PC-9 (cell line): ENCODE measurements around the gene GRIFIN. TPM values are rescaled to one million over a fixed set of nuclear protein-coding genes. Genes with fewer than 3 reads are reported as not detected.

ENCODE experiments used
- BruUV-seq: library from RNA; stranded (reverse); fragments of 400-500 nt; replicated peaks from 2 replicates; lab custom pipeline; 2021; lab: Mats Ljungman, UMichigan
- CTCF ChIA-PET: fragments of 300-600 bp; sonication (Branson Sonifier 250); formaldehyde crosslinking; loops from one replicate; lab custom pipeline; 2022; ENCODE audit warnings: antibody characterized with exemption; lab: Charles Lee
- POLR2A ChIA-PET: fragments of 300-600 bp; sonication (Branson Sonifier 250); formaldehyde crosslinking; loops from one replicate; lab custom pipeline; 2022; ENCODE audit warnings: antibody characterized with exemption; ENCODE audit not compliant: unreplicated experiment; lab: Charles Lee
- DNase-seq, 2 experiments: peaks; one replicate each; pipeline versions ENCODE4 v3.0.0 to v3.0.0-alpha.2; 2015 to 2022; ENCODE audit warnings: mixed read lengths in 1 of 2
- H2AFZ ChIP-seq: fragments of 200-600 bp; sonication (generic); 2 replicates; pipeline ENCODE4 v1.8.1; 2017; ENCODE audit warnings: antibody characterized with exemption
- H3F3A ChIP-seq: fragments of 200-600 bp; sonication (generic); 2 replicates; pipeline ENCODE4 v1.8.1; 2017; ENCODE audit warnings: antibody characterized with exemption, mild to moderate bottlenecking, low read depth; ENCODE audit not compliant: insufficient read depth
- H3K27ac ChIP-seq: fragments of 200-600 bp; sonication (generic); 2 replicates; pipeline ENCODE4 v1.6.1; 2016; ENCODE audit warnings: mixed run types
- H3K27me3 ChIP-seq: fragments of 200-600 bp; sonication (generic); 2 replicates; pipeline ENCODE4 v1.6.1; 2016; ENCODE audit warnings: low read depth, mixed run types; ENCODE audit not compliant: insufficient read depth
- H3K36me3 ChIP-seq: fragments of 200-600 bp; sonication (generic); 2 replicates; pipeline ENCODE4 v1.6.1; 2016; ENCODE audit warnings: low read depth, mixed run types
- H3K4me1 ChIP-seq: fragments of 200-600 bp; sonication (generic); replicated peaks from 2 replicates; pipeline ENCODE4 v1.6.1; 2016; ENCODE audit warnings: mixed run types; ENCODE audit not compliant: insufficient read depth
- H3K4me2 ChIP-seq: fragments of 200-600 bp; sonication (generic); 2 replicates; pipeline ENCODE4 v1.6.1; 2017; ENCODE audit warnings: mixed run types
- H3K4me3 ChIP-seq: fragments of 200-600 bp; sonication (generic); 2 replicates; pipeline ENCODE4 v1.6.1; 2016; ENCODE audit warnings: mixed run types
- H3K79me2 ChIP-seq: fragments of 200-600 bp; sonication (generic); 2 replicates; pipeline ENCODE4 v1.6.1; 2017; ENCODE audit warnings: low read depth, mixed run types
- H3K9me2 ChIP-seq: fragments of 200-600 bp; sonication (generic); 2 replicates; pipeline ENCODE4 v1.8.1; 2017; ENCODE audit warnings: mild to moderate bottlenecking; ENCODE audit not compliant: insufficient read depth
- H3K9me3 ChIP-seq: fragments of 200-600 bp; sonication (generic); 2 replicates; pipeline ENCODE4 v1.8.1; 2016; ENCODE audit warnings: low read depth; ENCODE audit not compliant: insufficient read depth
- H4K20me1 ChIP-seq: fragments of 200-600 bp; sonication (generic); 2 replicates; pipeline ENCODE4 v1.8.1; 2017; ENCODE audit not compliant: insufficient read depth
- EZH2 ChIP-seq: fragments of 200-600 bp; sonication (generic); IDR thresholded peaks from 2 replicates; pipeline ENCODE4 v1.8.0; 2017; ENCODE audit warnings: antibody characterized with exemption, low read depth
- intact Hi-C: fragments of 100-400 bp; cut with micrococcal nuclease; formaldehyde crosslinking; loops from one replicate; pipeline ENCODE4 v1.10.0; 2022; ENCODE audit not compliant: unreplicated experiment
- total RNA-seq: library from RNA; stranded (reverse); gene quantifications from 2 replicates; pipeline ENCODE4 v1.2.3, GENCODE V29; 2021
- TF ChIP-seq, protein P1 (sequence below): fragments of 200-600 bp; sonication (generic); conservative IDR thresholded peaks from 2 replicates; pipeline ENCODE4 v1.6.1; 2017; ENCODE audit warnings: mixed run types, antibody characterized with exemption, mild to moderate bottlenecking, moderate library complexity

The GRIFIN gene
- total RNA-seq, 1 experiment from 2014 or later = not detected

DNA sequence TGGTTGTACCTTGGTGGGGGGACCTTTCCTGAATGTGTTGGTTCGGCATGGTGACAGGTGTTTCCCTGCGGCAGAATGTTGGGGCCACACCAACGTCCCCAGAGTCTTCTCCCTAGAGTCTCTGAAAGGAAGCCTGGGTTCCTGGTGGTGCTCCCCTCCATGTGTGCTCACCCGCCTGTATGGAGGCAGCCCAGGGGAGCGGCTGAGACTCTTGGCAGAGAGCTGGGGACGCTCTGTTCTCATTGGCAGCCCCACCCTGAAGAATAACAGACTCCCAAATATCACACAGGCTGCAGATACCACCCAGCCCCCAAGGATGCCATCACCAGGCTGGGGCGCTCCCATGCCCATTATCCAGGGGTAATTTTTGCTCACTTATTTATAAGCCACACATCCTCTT is 38.0 kb downstream of the GRIFIN start:
- Histone ChIP-seq H3F3A (peaks cover 35% of the 10 kb centered on the region), H3K27me3 (no peaks in the 10 kb centered on the region), H4K20me1 (no peaks in the 10 kb centered on the region), H3K9me3 (no peaks in the 10 kb centered on the region), H3K79me2 (no peaks in the 10 kb centered on the region; the same call in 1 of the 2 replicates), H3K4me2 (no peak overlapping the region), H3K9me2 (no peaks in the 10 kb centered on the region), H3K27ac (no peak overlapping the region), H2AFZ (no peak overlapping the region), H3K4me1 (peaks cover 56% of the 10 kb centered on the region), H3K4me3 (no peak overlapping the region), H3K36me3 (no peaks in the 10 kb centered on the region)
- DNase-seq = no peak
- TF ChIP-seq EZH2 = no peak
- TF ChIP-seq, protein P1, sequence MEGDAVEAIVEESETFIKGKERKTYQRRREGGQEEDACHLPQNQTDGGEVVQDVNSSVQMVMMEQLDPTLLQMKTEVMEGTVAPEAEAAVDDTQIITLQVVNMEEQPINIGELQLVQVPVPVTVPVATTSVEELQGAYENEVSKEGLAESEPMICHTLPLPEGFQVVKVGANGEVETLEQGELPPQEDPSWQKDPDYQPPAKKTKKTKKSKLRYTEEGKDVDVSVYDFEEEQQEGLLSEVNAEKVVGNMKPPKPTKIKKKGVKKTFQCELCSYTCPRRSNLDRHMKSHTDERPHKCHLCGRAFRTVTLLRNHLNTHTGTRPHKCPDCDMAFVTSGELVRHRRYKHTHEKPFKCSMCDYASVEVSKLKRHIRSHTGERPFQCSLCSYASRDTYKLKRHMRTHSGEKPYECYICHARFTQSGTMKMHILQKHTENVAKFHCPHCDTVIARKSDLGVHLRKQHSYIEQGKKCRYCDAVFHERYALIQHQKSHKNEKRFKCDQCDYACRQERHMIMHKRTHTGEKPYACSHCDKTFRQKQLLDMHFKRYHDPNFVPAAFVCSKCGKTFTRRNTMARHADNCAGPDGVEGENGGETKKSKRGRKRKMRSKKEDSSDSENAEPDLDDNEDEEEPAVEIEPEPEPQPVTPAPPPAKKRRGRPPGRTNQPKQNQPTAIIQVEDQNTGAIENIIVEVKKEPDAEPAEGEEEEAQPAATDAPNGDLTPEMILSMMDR = no peak
- no TSS peak for BruUV-seq
- CTCF ChIA-PET = no interaction called here
- intact Hi-C loops = no loop called here
- POLR2A ChIA-PET = no interaction called here

DNA sequence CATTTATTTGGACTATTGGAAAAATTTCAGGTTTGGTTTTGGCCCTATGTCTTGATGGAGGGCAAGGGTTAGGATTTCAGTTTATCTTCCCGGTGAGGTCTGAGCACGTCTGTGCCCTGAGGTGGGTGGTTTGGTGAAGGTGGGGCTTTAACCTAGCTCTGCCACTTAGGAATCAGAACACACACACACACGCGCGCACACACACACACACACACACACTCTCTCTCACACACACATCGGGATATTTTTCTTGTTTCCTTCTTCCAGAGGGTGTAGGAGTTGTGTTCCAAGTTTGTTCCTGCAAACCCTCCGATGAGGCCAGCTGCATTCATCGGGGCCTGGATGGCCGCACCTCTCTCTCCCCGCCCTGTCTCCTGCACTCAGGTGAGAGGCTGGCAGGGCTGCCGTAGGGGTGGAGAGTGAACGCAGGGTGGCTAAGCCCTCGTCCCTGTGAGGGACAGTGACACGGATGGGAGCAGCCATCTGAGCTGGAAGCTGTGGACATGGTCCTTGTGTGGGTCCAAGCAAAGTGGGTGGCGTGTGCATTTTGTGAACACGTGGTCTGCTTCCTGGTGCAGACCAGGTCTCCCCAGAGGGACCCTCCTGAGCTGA is 38.6 kb downstream of the GRIFIN start:
- ChIA-PET POLR2A (interaction anchor here (0.6 kb wide), 1 partner anchor 882 kb away, joined by 4 read pairs; the partner anchor contains the start of gene TMEM184A), CTCF (no interaction called here)
- Histone ChIP-seq H3K27me3 (no peaks in the 10 kb centered on the region), H3K4me3 (no peak overlapping the region), H3K4me1 (peaks cover 56% of the 10 kb centered on the region), H2AFZ (no peak overlapping the region), H3K27ac (peak overlapping the region; percentile 42), H3K4me2 (peak overlapping the region; percentile 44), H3F3A (peaks cover 35% of the 10 kb centered on the region), H3K79me2 (no peaks in the 10 kb centered on the region; the same call in 1 of the 2 replicates), H3K9me3 (no peaks in the 10 kb centered on the region), H4K20me1 (no peaks in the 10 kb centered on the region), H3K36me3 (no peaks in the 10 kb centered on the region), H3K9me2 (no peaks in the 10 kb centered on the region)
- intact Hi-C loops = no loop called here
- BruUV-seq = no TSS peak
- no peak for DNase-seq
- TF ChIP-seq EZH2 = no peak
- TF ChIP-seq, protein P1 = no peak

DNA sequence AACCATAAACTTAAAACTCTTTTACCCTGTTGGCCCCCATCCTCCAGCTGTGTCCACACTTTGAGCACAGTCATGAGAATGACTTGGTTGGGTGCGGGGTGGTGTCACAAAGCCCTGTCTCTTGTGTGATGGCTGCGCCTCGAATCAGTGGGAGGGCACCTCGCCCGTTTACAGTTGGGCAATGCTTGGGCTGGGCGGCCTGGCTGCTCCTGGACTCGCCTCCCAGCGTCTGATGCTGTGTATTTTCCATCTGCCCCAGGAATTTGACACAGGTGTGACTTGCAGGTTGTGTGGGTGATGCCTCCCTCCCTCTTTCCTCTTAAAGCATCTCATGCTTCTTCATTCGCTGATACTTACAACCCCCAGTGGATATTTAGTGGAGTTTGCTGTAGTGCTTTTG is 39.1 kb downstream of the GRIFIN start:
- Histone ChIP-seq H3K27ac (peak overlapping the region; percentile 42), H3F3A (peaks cover 32% of the 10 kb centered on the region), H3K4me2 (peak overlapping the region; percentile 44), H2AFZ (no peak overlapping the region), H4K20me1 (no peaks in the 10 kb centered on the region), H3K4me1 (peaks cover 54% of the 10 kb centered on the region), H3K27me3 (no peaks in the 10 kb centered on the region), H3K79me2 (no peaks in the 10 kb centered on the region; the same call in 1 of the 2 replicates), H3K9me3 (no peaks in the 10 kb centered on the region), H3K9me2 (no peaks in the 10 kb centered on the region), H3K4me3 (no peak overlapping the region), H3K36me3 (no peaks in the 10 kb centered on the region)
- BruUV-seq = no TSS peak
- ChIA-PET CTCF (no interaction called here), POLR2A (interaction anchor here (0.6 kb wide), 1 partner anchor 881 kb away, joined by 4 read pairs; the partner anchor contains the start of gene TMEM184A)
- TF ChIP-seq, protein P1 = no peak
- no peak for TF ChIP-seq EZH2
- intact Hi-C loops = no loop called here
- peak; percentile 56 to 69 for DNase-seq
